ENCODE data around the gene IQCC.

GRCh38 chr1:32200226-32201010 lies 5.1 kb upstream of the IQCC start, which contains the start of gene CCDC28B:
- no peak for TF ChIP-seq YY1 (IDR thresholded peaks at IDR 0.05; ENCODE audit: insufficient read depth, insufficient read length)
- TF ChIP-seq SUZ12 (IDR thresholded peaks at IDR 0.05; ENCODE audit: extremely low read depth, insufficient read depth, insufficient read length) = no peak
- no peak for TF ChIP-seq ZNF274 (IDR thresholded peaks at IDR 0.05; ENCODE audit: low read depth, low read length)
